Ureter (tissue), 1 donor: ENCODE measurements around the gene SKA1. TPM values are rescaled to one million over a fixed set of nuclear protein-coding genes. Genes with fewer than 3 reads are reported as not detected.
"Not testable (repeated sequence)": the region's sequence is repeated elsewhere in the genome, so short reads cannot be mapped to it uniquely, and the experiment has no call there.

ENCODE experiments used
- DNase-seq: peaks from one replicate; pipeline ENCODE4 v3.0.0-alpha.2; 2020; ENCODE audit warnings: low spot score
- total RNA-seq: library from RNA; stranded (reverse); gene quantifications from one replicate; pipeline ENCODE4 v1.2.4, GENCODE V29; 2023
- donor health status: DM: yes; HTN: yes; CAD: no.

The SKA1 gene
- total RNA-seq, 1 donor from 2014 or later = 0.39 TPM

DNA sequence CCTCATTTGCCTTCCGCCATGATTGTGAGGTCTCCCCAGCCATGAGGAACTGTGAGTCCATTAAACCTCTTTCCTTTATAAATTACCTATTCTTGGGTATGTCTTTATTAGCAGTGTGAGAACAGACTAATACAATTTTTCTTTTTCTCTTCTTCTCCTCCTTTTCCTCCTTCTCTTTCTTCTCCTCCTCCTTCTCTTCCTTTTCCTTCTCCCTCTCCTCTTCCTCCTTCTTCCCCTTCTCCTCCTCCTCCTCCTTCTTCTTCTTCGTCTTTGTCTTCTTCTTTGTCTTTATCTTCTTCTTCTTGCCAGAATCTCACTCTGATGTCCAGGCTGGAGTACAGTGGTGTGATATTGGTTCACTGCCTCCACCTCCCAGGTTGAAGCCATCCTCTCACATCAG lies 20.2 kb downstream of the SKA1 start:
- DNase-seq = no peak

DNA sequence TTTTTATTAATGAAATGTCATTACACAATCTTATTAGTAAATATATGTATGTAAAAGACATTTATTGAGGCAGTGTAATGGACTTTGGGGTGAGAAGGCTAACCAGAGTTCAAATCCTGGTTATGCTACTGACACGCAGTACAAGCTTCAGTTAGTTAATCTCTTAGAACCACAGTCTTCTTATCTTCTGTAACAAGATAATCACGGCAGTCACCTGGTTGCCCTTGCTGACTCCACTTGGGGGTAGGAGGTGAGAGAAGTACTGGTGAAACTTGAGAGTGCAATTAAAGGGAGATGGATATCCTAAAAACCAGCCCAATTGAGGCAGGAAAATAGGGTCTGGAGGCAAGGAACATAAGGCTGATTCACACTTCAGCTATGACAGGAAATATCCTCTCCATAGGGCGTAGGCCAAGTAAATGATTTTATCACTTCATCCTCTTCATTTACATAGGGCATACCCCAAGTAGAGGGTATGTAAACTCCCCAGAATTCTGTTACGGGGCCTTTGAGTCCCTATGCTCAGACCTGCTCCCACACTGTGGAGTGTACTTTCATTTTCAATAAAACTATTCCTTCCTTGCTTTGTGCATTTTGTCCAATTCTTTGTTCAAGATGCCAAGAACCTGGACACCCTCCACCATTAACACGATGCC lies 21.3 kb downstream of the SKA1 start:
- no peak for DNase-seq

DNA sequence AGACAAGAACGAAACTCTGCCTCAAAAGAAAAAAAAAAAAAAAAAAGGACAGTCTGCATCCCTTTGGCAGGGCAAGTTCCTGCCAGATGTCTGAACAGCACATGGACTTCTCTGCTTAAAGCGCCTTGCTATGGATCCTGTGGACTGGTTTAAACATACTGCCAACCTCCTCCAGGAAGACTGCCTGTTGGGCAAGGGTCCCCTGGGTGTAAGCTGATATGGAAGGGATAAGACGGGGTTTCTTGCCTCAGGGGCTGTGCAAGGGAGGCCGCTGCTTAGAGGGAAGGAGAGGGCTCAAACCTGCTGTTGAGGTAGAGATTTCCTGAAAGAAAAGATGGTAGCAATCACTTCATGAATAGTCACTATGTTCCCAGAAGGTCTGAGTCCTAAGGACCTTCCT lies 22.2 kb downstream of the SKA1 start:
- DNase-seq = no peak

DNA sequence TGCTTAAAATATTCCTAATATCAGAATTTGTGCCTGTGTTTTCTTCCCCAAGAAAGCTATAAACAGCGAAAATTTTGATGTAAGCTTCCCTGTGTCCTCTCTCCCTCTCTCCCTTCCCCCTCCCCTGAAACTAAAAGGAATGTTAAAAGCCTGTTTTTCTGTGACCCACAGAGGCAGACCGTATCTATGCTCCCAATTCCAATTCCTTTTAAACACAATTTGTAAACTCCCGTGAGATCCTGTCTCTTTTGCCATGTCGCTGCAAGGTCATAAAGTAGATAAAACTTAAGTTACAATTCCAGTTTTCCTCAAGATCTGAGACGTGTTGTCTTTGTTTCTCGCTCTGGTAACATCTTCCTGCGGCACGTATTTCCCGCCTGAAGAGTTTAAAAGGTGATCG lies 23.3 kb downstream of the SKA1 start:
- DNase-seq = no peak

DNA sequence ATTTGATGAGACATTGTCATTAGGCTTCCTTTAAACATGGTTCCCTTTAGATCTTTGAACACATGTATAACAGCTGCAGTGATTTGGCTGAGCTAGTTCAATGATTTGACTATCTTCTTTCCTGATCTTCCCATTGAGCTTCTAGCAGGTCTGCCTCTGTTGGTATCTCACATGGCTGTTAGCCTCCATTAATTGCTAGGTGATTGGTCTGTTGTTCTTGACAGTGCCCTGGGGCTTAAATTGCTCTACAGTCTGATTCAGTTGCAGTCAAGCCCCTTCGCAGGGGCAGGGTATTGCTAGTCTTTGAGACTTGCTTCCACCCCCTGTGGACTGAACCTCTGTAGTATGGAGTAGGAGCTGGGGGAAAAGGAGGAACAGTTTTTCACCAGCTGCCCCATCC lies 24.1 kb downstream of the SKA1 start:
- no peak for DNase-seq

DNA sequence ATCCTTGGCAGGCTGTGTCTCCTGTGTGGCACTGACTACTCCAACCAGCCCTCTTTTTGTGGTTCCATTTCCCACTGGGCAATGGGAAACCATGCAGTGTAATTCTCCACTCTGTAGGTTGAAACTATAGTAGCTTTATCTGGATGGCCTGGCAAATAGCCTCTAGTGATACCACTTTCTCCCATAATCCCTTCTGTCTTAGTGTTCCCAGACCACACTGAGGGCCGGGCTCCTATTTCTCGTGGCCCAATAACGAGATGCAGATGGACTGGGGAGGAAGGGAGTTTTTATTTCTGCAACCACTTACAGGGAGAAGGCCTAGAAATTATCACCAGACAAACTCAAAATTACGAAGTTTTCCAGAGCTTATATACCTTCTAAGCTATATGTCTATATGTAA lies 24.7 kb downstream of the SKA1 start:
- DNase-seq = no peak

DNA sequence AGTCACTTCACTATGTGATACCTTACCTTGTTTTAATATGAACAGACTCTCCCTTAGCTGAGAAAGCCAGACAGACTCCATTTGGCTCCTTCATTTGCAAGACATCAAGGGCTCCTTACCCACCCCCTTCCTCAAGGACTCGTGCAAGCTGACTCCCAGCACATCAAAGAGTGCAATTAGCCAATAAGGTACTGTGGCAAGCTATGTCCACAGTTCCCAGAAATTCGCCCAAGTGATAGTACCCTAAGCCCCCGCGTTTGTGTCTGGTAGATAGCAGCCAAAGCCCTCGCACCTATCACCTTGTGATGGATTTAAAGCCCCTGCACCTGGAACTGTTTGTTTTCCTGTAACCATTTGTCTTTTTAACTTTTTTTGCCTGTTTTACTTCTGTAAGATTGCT lies 25.6 kb downstream of the SKA1 start:
- DNase-seq = not testable (repeated sequence)

DNA sequence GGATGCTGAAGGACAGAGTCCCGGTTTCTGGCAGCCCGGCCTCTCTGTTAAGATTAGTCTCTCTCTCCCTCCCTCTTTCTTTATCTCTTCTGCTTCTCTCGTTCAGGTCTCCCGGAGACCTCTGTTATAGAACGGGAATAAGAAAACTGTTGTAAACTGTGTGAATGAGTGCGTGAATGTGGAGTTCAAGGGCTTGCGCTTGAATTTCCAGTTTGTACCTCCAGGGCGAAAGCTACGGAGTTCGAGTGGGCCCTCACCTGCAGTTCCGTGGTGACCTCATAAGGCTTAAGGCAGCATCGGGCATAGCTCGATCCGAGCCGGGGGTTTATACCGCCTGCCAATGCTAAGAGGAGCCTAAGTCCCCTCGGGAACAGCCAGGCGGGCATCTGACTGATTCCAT lies 26.4 kb downstream of the SKA1 start:
- no peak for DNase-seq

DNA sequence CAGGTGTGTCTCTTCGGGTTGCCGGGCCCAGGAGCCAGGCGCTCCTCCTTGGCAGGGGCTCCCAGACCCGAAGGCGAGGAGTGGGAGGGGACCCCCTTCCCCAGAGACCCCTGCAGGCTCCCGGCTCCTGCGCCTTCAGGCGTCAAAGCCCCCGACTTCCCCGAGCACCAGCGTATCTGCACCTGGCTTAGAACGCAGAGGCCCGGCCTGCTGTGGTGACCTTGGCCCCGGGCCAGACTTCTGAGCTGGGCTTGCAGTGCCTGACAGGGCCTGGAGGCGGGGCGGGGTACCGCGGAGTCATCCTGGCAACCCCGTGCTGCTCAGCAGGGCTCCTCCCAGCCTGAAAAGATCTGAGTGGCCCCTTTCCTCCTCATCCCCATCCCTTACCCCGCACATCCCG lies 27.0 kb downstream of the SKA1 start:
- DNase-seq = no peak

DNA sequence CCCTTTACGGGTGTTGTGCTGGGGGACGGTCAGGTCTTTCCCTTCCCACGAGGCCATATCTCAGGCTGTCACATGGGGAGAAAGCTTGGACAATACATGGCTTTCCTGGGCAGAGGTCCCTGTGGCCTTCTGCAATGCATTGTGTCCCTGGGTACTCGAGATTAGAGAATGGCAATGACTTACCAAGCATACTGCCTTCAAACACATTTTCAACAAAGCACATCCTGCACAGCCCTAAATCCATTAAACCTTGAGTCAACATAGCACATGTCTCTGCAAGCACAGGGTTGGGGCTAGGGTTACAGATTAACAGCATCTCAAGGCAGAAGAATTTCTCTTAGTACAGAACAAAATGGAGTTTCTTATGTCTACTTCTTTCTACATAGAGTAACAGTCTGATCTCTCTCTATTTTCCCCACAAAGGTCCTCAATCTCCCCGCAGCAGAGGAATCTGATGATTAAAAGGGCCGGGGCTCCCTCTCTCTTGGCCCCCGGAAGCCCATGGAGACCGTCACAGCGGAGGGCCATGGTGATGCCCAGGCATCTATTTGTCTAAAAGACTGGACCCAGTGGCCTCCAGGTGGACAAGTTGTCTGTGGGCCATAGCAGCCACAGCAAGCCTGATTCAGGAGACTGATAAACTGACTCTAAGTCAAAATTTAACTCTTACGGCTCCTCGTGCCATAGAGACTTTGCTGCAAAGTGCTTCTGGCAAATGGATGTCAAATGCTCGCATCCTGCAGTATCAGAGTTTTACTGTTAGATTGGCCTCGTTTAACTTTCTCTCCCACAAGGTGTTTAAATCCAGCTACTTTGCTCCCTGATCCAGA lies 30.1 kb downstream of the SKA1 start:
- DNase-seq = not testable (repeated sequence)

DNA sequence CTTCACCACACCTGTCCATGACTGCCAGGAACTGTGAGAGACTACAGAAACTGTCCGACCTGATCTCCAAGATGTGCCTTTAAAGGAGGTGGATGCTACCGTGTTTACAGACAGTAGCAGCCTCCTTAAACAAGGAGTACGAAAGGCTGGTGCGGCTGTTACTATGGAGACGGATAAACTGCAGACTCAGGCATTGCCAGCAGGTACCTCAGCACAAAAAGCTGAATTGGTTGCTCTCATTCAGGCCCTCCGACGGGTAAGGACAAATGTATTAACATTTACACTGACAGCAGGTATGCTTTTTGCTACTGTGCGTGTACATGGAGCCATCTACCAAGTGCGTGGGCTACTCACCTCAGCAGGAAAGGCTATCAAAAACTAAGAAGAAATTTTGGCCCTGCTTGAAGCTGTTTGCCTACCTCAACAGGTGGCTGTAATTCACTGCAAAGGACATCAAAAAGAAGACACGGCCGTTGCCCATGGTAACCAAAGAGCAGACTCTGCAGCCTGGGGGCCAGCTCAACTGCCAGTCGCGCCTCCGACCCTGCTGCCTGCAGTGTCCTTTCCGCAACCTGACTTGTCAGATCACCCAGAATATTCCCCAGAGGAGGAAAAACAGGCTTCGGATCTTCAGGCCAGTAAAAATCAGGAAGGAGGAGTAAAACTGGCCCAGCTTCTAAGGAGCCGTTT lies 30.9 kb downstream of the SKA1 start:
- DNase-seq = no peak

DNA sequence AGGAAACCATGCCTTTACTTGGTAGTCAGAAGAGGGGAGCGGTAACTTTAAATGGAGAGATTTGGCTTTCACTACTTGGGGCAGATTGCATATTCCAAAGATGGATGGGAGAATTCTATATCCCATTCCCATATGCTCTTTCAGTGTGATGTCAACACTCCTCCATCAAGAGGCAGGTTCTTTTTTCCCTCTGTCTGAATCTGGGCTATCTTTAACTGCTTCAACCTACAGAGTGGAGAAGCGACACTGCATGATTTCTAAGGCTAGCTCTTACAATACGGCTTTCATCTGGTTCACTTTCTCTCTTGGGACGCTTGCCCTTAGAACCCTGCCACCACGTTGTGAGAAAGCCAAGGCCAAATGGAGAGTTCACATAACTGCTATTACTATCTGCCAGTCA lies 34.4 kb downstream of the SKA1 start:
- DNase-seq = no peak

DNA sequence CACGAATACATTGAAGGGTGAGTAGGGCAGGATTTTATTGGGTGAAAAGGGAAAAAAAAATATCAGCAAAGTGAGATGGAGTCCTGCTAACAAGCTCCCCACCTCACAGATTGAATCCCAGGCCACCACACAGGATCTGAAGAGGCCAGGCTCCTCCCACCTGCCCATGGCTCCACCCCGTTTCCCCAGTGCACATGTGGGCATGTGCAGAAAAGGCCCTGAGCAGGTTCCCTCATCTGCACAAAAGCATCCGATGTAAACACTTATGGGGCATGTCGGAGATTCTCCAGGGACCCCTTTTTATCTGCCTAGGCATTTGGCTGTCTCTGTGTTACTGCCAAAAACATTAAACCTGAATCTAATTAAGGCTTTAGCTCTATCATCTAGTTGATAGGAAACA lies 35.2 kb downstream of the SKA1 start:
- DNase-seq = no peak

DNA sequence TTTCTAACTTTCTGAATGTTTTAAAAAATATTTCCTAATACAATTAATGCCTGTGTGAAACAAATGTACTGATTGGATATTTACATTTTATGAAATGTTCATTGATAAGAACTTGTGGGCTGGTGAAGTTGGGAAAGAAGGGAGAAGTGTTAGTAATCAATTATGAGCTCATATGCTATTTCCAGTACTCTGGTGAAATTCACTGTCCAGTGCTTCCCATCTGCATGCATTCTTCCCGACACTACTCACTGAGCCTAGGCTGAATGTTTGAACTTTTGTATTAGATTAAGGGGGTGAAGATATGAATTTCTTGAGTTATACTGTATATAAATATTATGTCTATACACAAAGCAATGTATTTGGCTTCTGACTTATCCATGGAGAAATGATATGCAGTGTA lies 36.0 kb downstream of the SKA1 start:
- no peak for DNase-seq

DNA sequence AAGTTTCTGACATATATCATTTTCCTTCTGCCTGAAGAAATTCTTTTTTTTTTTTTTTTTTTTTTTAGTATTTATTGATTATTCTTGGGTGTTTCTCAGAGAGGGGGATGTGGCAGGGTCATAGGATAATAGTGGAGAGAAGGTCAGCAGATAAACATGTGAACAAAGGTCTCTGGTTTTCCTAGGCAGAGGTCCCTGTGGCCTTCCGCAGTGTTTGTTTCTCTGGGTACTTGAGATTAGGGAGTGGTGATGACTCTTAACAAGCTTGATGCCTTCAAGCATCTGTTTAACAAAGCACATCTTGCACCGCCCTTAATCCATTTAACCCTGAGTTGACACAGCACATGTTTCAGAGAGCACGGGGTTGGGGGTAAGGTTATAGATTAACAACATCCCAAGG lies 42.0 kb downstream of the SKA1 start:
- not testable (repeated sequence) for DNase-seq

DNA sequence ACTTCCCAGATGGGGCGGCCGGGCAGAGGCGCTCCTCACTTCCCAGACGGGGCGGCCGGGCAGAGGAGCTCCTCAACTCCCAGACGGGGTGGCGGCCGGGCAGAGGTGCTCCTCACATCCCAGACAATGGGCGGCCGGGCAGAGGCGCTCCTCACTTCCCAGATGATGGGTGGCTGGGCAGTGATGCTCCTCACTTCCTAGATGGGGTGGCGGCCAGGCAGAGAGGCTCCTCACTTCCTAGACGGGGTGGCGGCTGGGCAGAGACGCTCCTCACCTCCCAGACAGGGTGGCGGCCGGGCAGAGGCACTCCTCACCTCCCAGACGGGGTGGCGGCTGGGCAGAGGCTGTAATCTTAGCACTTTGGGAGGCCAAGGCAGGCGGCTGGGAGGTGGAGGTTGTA lies 42.9 kb downstream of the SKA1 start:
- DNase-seq = not testable (repeated sequence)

DNA sequence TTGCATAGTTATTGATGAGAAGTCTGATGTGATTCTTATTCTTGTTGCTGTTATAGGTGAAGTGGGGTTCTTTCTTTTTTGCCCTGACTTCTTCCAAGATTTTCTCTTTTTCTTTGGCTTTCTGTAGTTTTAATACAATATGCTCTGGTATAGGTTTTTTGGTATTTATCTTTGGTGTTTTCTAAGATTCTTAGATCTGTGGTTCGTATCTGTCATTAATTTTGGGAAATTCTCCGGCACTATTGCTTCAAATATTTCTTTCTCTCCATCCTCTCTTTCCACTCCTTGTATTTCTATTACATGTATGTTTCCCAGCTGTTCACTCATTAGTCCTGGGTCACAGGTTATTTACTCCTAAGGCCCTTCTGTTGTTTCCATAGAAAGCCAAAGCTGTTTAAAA lies 43.8 kb downstream of the SKA1 start:
- no peak for DNase-seq

DNA sequence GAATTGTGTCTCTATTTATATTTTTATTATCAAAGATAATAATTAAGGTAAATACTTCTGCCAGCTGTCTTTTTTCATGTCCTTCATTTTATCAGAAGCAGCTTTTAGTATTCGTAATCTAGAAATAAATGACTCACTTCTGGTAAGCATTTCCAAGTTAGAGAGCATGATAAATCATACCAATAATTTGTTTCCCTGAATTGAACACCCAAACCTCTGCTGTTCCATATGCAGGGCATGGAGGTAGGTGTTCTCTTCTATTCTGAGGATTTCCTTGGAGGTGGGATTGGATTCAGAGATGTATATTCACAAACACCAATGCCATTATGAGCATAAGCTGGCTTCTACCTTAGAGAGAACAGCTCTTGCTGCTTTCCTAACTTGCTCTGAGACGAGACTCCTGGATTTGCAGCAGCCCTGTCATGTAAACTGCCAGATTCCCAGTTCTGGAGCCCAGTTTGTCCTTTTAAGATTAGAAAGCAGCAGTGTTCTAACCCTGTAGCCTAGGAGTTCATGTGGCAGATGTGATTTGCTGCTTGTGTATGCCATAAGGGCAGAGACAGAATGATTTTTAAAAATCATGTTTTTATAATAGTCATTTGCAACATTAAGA lies 47.5 kb downstream of the SKA1 start:
- no peak for DNase-seq

DNA sequence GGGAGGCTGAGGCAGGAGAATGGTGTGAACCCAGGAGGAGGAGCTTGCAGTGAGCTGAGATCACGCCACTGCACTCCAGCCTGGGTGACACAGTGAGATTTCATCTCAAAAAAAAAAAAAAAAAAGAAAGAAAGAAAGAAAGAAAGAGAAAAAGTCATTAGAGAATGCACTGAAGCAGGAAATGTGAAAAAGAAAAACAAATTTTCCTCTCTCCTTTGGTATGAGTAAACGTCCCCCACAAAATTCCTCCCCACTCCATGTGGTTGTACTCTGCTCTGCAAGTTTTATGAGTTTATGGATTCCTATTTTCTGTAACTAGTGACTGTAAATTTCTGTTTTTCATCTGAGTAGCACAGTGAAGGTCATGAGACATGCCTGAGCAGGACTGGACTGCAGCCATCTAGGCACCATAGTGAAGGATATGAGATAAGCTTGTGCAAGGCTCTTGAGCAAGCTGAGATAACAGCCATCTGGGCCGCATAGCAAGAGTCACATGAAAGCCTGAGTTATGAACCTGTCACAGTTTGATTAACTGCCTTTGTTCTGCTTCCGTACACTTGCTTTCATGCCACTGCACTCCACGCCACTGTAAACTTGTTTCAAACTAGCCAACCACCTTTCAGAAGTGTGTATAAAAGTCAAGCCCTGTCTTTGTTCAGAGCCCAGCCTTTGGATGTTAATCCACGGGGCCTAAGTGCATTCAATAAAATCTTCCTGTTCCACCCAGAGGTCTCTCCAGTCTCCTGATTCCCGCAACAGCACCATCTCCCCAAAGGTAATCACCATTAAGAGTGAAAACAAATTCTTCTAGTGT lies 50.2 kb downstream of the SKA1 start:
- no peak for DNase-seq

DNA sequence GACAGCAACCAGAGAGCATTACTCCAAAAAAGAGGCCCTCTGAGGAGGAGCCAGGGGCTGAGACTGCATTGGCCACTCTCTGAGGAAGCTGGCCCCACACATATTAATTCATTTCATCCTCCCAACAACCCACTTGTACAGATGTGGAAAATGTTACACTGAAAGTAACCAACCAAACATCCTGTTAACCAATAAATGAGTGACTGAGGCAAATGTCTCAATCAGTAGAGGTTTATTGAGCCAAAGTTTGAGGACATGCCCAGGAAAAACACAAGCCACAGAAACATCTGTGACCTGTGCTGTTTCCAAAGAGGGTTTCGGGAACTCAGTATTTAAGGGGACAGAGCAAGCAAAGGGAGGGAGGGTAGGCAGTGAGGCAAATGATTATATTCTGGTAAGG lies 53.0 kb downstream of the SKA1 start:
- no peak for DNase-seq

DNA sequence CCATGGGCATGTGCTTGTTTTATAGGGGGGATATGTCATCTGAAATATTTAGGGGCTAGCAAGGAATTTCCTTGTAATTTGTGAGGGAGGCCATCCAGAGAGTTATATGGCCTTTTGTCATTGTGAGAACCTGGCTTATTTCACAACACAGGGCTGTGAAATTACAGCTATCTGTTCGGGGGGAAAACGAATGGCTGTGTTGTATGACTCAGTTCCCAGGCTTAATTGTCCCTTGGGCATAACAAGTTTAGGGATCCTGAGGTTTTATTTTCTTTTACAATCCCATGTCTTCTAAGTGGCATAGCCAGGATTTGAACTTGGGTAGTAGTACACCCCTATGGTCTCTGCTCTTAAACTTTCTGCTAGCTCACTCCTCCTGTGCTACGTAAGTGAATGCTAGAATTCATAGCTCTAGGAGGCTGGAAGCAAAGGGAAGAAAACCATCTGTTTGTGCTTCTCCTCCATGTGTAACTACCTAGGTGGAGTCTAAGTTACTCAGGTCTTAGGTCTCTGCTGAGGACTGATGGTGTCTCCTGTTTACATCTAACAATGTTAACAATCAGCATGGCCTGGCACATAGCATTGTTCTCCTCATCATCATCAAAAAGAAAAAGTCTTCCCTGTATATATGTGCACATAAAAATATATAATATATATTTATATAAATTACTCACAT lies 53.8 kb downstream of the SKA1 start:
- no peak for DNase-seq
